ENCODE measurements around the gene LTB4R.

LTB4R gene

DNA sequence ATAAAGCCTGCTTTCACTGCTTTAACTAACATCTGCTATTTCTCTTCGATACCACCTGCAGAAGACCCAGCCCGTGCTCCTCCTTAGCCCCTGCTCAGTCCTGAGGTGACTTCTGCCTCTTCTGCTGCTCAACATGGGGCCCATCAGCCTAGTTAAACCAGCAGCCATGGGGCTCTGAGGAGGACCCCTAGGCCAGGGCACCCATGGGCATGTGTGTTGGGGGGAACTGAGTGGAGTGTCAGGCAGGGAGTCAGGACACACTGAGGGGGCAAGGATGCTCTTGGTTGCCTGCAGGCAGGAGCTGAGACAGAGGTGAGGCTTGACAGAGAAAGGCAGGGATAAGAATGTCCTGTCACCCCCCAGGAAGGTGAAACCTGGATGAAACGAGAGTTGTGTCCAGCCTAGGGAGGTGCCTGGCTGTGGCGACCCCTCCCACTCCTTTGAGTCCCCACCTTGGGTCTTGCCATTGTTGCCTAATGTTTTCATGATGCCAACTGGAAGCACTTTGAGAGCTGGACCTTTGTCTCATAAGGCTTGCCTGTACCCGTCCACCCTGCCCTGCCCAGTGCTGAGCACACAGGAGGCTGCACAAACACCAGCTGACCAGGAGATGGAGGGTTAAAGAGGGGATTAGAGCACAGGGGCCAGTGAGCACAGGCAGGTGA lies 27.4 kb upstream of the LTB4R start:
- ATAC-seq, result no peak
- TF ChIP-seq, protein P1, sequence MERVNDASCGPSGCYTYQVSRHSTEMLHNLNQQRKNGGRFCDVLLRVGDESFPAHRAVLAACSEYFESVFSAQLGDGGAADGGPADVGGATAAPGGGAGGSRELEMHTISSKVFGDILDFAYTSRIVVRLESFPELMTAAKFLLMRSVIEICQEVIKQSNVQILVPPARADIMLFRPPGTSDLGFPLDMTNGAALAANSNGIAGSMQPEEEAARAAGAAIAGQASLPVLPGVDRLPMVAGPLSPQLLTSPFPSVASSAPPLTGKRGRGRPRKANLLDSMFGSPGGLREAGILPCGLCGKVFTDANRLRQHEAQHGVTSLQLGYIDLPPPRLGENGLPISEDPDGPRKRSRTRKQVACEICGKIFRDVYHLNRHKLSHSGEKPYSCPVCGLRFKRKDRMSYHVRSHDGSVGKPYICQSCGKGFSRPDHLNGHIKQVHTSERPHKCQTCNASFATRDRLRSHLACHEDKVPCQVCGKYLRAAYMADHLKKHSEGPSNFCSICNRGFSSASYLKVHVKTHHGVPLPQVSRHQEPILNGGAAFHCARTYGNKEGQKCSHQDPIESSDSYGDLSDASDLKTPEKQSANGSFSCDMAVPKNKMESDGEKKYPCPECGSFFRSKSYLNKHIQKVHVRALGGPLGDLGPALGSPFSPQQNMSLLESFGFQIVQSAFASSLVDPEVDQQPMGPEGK (CRISPR knock-in tag; IDR thresholded peaks at IDR 0.05; ENCODE audit: borderline replicate concordance), result no peak
- no peak for TF ChIP-seq ZC3H10 (CRISPR knock-in tag; IDR thresholded peaks at IDR 0.05)
- no peak for TF ChIP-seq OSR1 (CRISPR knock-in tag; IDR thresholded peaks at IDR 0.05)
- TF ChIP-seq ZFP30 (CRISPR knock-in tag; IDR thresholded peaks at IDR 0.05), result no peak
- no peak for TF ChIP-seq ZNF565 (CRISPR knock-in tag; conservative IDR thresholded peaks at IDR 0.05; ENCODE audit: low read depth)

DNA sequence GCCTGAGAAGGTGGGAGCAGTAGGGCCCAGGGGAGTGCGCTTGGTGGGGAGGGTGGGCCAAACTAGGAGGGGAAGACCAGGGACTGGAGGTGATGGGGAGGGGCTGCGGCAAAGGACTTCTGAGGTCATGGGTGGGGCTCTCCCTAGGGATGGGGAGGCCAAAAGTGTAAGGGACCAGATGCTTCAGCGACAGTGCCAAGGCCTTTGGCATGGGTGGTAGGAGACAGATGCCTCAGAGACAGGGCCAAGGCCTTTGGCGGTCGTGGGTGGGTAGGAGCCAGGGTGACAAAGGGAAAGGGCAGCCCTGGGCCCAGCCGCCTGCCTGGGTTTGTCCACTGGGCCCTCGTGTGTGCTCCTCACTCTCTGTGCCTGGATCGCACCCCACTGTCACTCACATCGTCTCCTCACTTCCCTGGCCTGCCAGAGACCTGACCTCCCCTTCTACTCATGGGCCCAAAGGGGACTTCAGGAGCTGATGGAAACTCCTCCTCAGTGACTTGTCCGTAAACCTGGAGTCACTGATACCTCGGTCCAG lies 26.7 kb upstream of the LTB4R start:
- no peak for ATAC-seq

DNA sequence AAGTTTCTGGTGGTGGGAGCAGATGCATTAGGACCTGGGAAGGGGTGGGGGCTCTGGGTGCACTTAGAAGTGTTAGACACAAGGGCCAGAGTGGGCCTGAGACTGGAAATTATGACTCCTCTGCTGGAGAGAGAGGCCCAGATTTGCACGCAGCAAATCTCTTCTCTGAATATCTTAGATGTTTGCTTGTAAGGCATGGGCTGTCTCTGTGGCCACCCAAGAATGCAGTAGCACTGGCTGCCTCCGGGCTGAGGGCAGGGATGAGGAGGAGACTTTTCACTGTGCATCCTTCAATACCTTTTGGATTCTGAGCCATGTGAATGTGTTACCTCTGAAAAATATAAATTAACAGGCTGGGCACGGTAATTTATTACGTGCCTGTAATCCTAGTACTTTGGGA lies 26.0 kb upstream of the LTB4R start:
- TF ChIP-seq ZFP30 (CRISPR knock-in tag; IDR thresholded peaks at IDR 0.05), result no peak
- ATAC-seq, result no peak

More for the DNA sequence above, 26.7 kb upstream of the LTB4R start:
- no peak for TF ChIP-seq ZFP3 (CRISPR knock-in tag; IDR thresholded peaks at IDR 0.05)
- no peak for TF ChIP-seq ZFP30 (CRISPR knock-in tag; IDR thresholded peaks at IDR 0.05)
- TF ChIP-seq CSDC2 (CRISPR knock-in tag; IDR thresholded peaks at IDR 0.05), result no peak
- TF ChIP-seq, protein P2, sequence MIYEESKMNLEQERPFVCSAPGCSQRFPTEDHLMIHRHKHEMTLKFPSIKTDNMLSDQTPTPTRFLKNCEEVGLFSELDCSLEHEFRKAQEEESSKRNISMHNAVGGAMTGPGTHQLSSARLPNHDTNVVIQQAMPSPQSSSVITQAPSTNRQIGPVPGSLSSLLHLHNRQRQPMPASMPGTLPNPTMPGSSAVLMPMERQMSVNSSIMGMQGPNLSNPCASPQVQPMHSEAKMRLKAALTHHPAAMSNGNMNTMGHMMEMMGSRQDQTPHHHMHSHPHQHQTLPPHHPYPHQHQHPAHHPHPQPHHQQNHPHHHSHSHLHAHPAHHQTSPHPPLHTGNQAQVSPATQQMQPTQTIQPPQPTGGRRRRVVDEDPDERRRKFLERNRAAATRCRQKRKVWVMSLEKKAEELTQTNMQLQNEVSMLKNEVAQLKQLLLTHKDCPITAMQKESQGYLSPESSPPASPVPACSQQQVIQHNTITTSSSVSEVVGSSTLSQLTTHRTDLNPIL (CRISPR knock-in tag; IDR thresholded peaks at IDR 0.05; ENCODE audit: low read depth), result no peak
- no peak for TF ChIP-seq ARNTL (CRISPR knock-in tag; IDR thresholded peaks at IDR 0.05; ENCODE audit: borderline replicate concordance, low read depth)
- no peak for TF ChIP-seq OSR1 (CRISPR knock-in tag; IDR thresholded peaks at IDR 0.05)
- TF ChIP-seq, protein P3, sequence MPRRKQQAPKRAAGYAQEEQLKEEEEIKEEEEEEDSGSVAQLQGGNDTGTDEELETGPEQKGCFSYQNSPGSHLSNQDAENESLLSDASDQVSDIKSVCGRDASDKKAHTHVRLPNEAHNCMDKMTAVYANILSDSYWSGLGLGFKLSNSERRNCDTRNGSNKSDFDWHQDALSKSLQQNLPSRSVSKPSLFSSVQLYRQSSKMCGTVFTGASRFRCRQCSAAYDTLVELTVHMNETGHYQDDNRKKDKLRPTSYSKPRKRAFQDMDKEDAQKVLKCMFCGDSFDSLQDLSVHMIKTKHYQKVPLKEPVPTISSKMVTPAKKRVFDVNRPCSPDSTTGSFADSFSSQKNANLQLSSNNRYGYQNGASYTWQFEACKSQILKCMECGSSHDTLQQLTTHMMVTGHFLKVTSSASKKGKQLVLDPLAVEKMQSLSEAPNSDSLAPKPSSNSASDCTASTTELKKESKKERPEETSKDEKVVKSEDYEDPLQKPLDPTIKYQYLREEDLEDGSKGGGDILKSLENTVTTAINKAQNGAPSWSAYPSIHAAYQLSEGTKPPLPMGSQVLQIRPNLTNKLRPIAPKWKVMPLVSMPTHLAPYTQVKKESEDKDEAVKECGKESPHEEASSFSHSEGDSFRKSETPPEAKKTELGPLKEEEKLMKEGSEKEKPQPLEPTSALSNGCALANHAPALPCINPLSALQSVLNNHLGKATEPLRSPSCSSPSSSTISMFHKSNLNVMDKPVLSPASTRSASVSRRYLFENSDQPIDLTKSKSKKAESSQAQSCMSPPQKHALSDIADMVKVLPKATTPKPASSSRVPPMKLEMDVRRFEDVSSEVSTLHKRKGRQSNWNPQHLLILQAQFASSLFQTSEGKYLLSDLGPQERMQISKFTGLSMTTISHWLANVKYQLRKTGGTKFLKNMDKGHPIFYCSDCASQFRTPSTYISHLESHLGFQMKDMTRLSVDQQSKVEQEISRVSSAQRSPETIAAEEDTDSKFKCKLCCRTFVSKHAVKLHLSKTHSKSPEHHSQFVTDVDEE (CRISPR knock-in tag; IDR thresholded peaks at IDR 0.05), result no peak
- TF ChIP-seq ZNF565 (CRISPR knock-in tag; conservative IDR thresholded peaks at IDR 0.05; ENCODE audit: low read depth), result no peak
- TF ChIP-seq, protein P4, sequence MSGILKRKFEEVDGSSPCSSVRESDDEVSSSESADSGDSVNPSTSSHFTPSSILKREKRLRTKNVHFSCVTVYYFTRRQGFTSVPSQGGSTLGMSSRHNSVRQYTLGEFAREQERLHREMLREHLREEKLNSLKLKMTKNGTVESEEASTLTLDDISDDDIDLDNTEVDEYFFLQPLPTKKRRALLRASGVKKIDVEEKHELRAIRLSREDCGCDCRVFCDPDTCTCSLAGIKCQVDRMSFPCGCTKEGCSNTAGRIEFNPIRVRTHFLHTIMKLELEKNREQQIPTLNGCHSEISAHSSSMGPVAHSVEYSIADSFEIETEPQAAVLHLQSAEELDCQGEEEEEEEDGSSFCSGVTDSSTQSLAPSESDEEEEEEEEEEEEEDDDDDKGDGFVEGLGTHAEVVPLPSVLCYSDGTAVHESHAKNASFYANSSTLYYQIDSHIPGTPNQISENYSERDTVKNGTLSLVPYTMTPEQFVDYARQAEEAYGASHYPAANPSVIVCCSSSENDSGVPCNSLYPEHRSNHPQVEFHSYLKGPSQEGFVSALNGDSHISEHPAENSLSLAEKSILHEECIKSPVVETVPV (CRISPR knock-in tag; IDR thresholded peaks at IDR 0.05), result no peak

DNA sequence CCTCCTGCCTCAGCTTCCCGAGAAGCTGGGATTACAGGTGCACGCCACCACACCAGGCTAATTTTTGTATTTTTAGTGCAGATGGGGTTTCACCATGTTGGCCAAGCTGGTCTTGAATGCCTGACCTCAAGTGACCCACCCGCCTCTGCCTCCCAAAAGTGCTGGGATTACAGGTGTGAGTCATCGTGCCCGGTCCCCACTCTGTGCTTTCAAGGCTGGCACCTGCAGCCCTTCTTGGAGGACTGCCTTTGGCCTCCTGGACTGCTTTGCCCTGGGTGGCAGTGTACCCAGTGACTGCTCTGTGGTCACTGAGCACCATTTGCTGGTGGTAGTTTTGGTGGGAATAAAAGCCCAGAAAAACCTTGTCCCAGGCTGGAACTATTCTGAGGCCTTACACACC lies 24.3 kb upstream of the LTB4R start:
- TF ChIP-seq ZNF8 (CRISPR knock-in tag; IDR thresholded peaks at IDR 0.05) (no peak), CSDC2 (CRISPR knock-in tag; IDR thresholded peaks at IDR 0.05) (no peak), BACH2 (CRISPR knock-in tag; IDR thresholded peaks at IDR 0.05; ENCODE audit: borderline replicate concordance) (no peak), ZFP3 (CRISPR knock-in tag; IDR thresholded peaks at IDR 0.05) (no peak), ZNF565 (CRISPR knock-in tag; conservative IDR thresholded peaks at IDR 0.05; ENCODE audit: low read depth) (no peak), ZNF70 (CRISPR knock-in tag; IDR thresholded peaks at IDR 0.05) (no peak)
- TF ChIP-seq, protein P4 (CRISPR knock-in tag; IDR thresholded peaks at IDR 0.05), result no peak
- TF ChIP-seq, protein P5, sequence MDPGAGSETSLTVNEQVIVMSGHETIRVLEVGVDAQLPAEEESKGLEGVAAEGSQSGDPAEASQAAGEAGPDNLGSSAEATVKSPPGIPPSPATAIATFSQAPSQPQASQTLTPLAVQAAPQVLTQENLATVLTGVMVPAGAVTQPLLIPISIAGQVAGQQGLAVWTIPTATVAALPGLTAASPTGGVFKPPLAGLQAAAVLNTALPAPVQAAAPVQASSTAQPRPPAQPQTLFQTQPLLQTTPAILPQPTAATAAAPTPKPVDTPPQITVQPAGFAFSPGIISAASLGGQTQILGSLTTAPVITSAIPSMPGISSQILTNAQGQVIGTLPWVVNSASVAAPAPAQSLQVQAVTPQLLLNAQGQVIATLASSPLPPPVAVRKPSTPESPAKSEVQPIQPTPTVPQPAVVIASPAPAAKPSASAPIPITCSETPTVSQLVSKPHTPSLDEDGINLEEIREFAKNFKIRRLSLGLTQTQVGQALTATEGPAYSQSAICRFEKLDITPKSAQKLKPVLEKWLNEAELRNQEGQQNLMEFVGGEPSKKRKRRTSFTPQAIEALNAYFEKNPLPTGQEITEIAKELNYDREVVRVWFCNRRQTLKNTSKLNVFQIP (CRISPR knock-in tag; IDR thresholded peaks at IDR 0.05; ENCODE audit: borderline replicate concordance, low read depth), result no peak
- TF ChIP-seq, protein P2 (CRISPR knock-in tag; IDR thresholded peaks at IDR 0.05; ENCODE audit: low read depth), result no peak
- ATAC-seq, result no peak

All from SK-N-SH treated with all-trans-retinoic acid at 6 μM for 48 hours (cell line).